Erythroblast (primary cell): ENCODE results near the gene ANKRD44.

Source experiments
- GATA1 ChIP-seq: IDR thresholded peaks from 2 replicates; pipeline ENCODE4 v1.6.1; 2011; ENCODE audit warnings: low read depth, mild to moderate bottlenecking, control low read depth, low read length, moderate library complexity
- POLR2A ChIP-seq: IDR thresholded peaks from 2 replicates; pipeline ENCODE4 v1.6.1; 2011; ENCODE audit warnings: mild to moderate bottlenecking, low read length

GRCh38 chr2:197165020-197165419, 145.6 kb downstream of the ANKRD44 start:
- TF ChIP-seq POLR2A (no peak), GATA1 (no peak)
